Thoracic aorta (tissue), 2 donors: Measurements from ENCODE around the gene CCDC82. TPM values are rescaled to one million over a fixed set of nuclear protein-coding genes. Genes with fewer than 3 reads are reported as not detected.

Experiments
- ATAC-seq: fragments of 150-250 bp; one replicate; pipeline ENCODE4 v1.8.0; 2017; ENCODE audit warnings: low read depth; ENCODE audit not compliant: insufficient number of reproducible peaks, low FRiP score
- DNase-seq: peaks from one replicate; pipeline ENCODE4 v3.0.0-alpha.2; 2020; ENCODE audit warnings: low spot score
- H3K27ac ChIP-seq, 2 donors: fragments of 200-600 bp; sonication (generic); 1 replicate in 1 of 2; 2 replicates in 1 of 2; pipeline ENCODE4 v1.5.1; 2016; ENCODE audit warnings: mild to moderate bottlenecking in 2 of 2, moderate library complexity in 2 of 2
- H3K27me3 ChIP-seq: fragments of 200-600 bp; sonication (generic); replicated peaks from 2 replicates; pipeline ENCODE4 v1.6.0; 2016; ENCODE audit warnings: mild to moderate bottlenecking; ENCODE audit not compliant: insufficient read depth
- H3K36me3 ChIP-seq: fragments of 200-600 bp; sonication (generic); one replicate; pipeline ENCODE4 v1.5.1; 2016
- H3K4me1 ChIP-seq, 2 donors: fragments of 200-600 bp; sonication (generic); 1 replicate in 1 of 2; 2 replicates in 1 of 2; pipeline versions ENCODE4 v1.5.1 to v1.6.0; 2016; ENCODE audit warnings: low read depth in 2 of 2, mild to moderate bottlenecking in 1 of 2; ENCODE audit not compliant: control insufficient read depth in 1 of 2
- H3K4me3 ChIP-seq: fragments of 200-600 bp; sonication (generic); 2 replicates; pipeline ENCODE4 v1.5.1; 2016; ENCODE audit warnings: mild to moderate bottlenecking
- H3K9me3 ChIP-seq: fragments of 200-600 bp; sonication (generic); 2 replicates; pipeline ENCODE4 v1.5.1; 2016
- total RNA-seq, 2 donors: library from RNA; depleted of rRNA; stranded (reverse); fragments of >200 nt; gene quantifications; one replicate each; pipeline versions ENCODE4 v1.1.0 to v1.2.3, GENCODE V29; 2016
- TF ChIP-seq, protein P1 (sequence below): fragments of 200-600 bp; sonication (generic); IDR thresholded peaks from one replicate; pipeline ENCODE4 v1.5.1; 2019; ENCODE audit warnings: antibody characterized with exemption

CCDC82 gene
- total RNA-seq, 2 donors from 2014 or later: 28.8 to 34.2 TPM

DNA sequence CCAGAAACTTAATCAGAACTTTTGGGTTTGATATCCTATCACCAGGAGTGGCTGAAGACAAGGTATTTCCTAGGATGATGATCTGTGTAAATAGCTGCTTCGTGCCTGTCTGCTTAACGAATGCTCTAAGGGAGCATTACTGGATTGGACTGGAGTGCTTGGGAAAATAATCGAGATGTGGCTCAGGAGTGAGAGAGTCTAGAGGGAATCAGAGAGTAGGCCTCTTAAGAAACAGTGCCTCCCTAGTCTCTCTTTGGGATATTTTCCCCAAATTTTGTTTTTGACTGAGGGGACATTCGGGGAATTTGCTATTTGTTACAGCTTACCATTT lies 49.2 kb downstream of the CCDC82 start:
- Histone ChIP-seq H3K36me3 (no peaks in the 10 kb centered on the region), H3K9me3 (no peaks in the 10 kb centered on the region), H3K27me3 (no peaks in the 10 kb centered on the region), H3K4me1 (peaks cover 40 to 50% of the 10 kb centered on the region in 2 donors), H3K4me3 (peak overlapping the region; percentile 98), H3K27ac (peak overlapping the region; percentile 87 to 88)
- no peak for DNase-seq
- TF ChIP-seq, protein P1, sequence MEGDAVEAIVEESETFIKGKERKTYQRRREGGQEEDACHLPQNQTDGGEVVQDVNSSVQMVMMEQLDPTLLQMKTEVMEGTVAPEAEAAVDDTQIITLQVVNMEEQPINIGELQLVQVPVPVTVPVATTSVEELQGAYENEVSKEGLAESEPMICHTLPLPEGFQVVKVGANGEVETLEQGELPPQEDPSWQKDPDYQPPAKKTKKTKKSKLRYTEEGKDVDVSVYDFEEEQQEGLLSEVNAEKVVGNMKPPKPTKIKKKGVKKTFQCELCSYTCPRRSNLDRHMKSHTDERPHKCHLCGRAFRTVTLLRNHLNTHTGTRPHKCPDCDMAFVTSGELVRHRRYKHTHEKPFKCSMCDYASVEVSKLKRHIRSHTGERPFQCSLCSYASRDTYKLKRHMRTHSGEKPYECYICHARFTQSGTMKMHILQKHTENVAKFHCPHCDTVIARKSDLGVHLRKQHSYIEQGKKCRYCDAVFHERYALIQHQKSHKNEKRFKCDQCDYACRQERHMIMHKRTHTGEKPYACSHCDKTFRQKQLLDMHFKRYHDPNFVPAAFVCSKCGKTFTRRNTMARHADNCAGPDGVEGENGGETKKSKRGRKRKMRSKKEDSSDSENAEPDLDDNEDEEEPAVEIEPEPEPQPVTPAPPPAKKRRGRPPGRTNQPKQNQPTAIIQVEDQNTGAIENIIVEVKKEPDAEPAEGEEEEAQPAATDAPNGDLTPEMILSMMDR: no peak
- ATAC-seq: no peak

DNA sequence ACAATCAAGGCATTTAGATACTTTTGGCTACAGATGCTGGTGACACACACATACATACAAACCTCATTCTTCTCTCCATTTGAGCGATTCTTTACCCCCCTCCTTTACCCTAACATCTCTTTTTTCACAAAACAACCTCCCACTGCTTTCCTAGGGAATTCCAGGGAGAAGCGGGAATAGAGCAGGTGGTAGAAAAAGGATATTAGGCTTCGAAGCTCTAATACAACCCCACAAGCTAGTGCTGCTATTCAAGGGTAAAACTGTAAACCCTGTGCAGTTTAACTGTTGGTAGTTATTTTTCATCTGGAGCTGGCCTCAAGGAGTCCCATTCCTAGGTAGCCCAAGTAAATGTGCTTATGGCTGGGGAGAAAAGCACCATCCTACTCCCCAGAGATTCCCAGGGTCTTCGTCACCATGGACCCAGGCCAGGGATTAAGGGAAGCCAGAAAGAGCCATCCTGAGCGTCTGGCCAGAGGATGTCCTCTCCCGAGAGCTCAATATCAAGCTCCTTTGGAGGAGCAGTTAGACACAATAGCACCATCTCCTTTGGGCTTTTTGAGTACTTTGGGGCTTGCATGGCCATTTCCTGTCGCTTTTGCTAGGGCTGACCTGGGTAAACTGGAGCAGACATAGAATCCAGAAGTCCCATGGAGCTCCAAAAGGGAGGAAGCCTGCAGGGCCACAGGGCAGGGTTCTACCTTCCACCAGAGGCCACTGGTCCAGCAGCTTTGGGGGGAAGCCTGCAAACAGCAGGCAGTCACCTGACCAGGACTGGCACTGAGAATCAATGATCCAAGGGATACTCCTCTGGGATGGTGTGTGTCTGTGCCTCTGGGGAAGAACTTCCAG lies 49.8 kb downstream of the CCDC82 start:
- H3K36me3 ChIP-seq: no peaks in the 10 kb centered on the region
- peak overlapping the region; percentile 98 for H3K4me3 ChIP-seq
- no peak for ATAC-seq
- no peak for DNase-seq
- H3K27me3 ChIP-seq: no peaks in the 10 kb centered on the region
- no peaks in the 10 kb centered on the region for H3K9me3 ChIP-seq
- TF ChIP-seq, protein P1: no peak
- peaks cover 40 to 54% of the 10 kb centered on the region in 2 donors for H3K4me1 ChIP-seq
- peak overlapping the region; percentile 87 to 88 for H3K27ac ChIP-seq

DNA sequence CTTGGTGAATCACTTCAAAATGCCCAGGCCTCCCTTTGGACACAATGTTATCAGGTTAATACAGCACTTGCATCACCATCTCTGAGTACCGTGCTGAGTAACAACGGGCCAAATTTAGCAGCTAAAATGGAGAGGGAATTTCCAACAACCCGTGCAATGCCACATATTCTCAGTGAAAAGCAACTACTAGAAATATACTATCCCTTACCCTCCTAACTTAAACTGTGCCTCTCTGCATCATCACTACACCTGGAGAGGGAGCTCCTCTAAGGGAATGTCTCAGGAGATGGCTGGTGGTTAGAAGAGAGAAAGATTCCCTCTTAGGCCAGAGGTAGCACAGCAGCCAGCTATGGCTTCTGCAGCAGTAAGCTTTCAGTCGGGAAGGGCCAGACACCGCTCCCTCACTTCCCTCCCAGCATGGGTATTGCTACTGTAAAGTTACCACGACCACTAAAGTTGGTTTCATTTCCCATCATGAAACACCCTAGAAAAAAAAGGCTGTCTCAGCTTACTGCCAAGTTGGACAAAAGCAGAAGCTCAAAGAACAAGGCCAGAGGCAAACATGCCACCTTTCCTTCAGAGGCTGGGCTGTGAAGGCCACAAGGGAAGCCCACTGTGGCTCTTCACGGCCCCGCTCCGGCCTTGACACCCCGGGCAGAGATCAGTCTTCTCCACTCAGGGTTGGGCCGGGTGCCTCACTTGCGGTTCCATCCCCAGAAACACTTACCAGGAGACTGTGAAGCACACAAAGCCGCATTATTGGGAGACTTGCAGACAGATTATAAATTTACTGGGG lies 50.6 kb downstream of the CCDC82 start:
- Histone ChIP-seq H3K4me1 (peaks cover 40 to 54% of the 10 kb centered on the region in 2 donors), H3K27me3 (no peaks in the 10 kb centered on the region), H3K27ac (peak overlapping the region; percentile 87 to 88), H3K36me3 (no peaks in the 10 kb centered on the region), H3K4me3 (peak overlapping the region; percentile 98), H3K9me3 (no peaks in the 10 kb centered on the region)
- ATAC-seq (peak; percentile 52), DNase-seq (no peak)
- TF ChIP-seq, protein P1: no peak

DNA sequence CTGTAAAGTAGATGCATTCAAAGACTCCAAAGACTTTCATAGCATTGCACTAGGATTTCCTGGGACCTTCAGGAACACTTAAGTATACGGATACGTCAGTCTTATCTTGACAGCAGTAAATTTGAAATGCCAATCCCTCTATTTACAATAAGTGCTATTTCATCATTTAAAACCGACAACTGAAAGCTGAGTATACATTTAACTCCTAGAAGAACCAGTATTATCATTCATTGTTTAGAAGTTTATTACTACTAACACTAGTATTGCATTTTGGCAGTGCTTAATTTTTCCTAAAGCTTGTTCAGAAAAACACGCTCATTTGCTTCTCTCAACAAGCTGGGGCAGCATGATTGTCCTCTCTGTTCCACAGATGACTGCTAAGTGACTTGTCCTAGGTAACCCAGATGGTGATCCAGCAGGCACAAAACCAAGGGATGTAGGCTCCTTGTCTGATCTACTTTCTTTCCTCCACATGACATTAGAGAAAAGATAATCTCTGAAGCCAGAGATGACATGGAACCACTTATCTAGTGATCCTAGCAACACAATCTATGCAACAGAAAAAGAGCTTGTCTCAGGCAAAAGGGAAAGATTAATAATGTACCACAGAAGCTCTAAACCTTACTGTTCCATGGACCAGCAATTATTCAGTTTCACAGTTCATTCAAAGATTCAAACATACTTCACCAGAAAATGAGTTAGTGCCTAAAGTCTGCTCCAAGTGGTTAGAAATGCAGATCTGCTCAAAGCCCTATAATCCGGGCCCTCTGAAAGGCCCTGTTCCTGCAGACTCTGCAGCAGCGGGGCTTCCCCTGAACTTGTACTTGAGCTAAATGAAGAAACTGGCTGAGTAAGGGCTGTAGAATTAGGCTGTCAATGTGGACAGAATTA lies 51.9 kb downstream of the CCDC82 start:
- Histone ChIP-seq H3K27ac (peak overlapping the region; percentile 87 to 88), H3K4me3 (peak overlapping the region; percentile 98), H3K9me3 (no peaks in the 10 kb centered on the region), H3K27me3 (no peaks in the 10 kb centered on the region), H3K36me3 (no peaks in the 10 kb centered on the region), H3K4me1 (peaks cover 46 to 63% of the 10 kb centered on the region in 2 donors)
- DNase-seq: no peak
- TF ChIP-seq, protein P1: no peak
- no peak for ATAC-seq
